ENCODE results near the gene ECT2.
"Not testable (repeated sequence)": the region's sequence is repeated elsewhere in the genome, so short reads cannot be mapped to it uniquely, and the experiment has no call there.

Gene ECT2

GRCh38 chr3:172856795-172857742 is 106.5 kb downstream of the ECT2 start:
- no peak for DNase-seq (ENCODE audit: low read depth in 3 of 3)

GRCh38 chr3:172859041-172859440 is 108.5 kb downstream of the ECT2 start:
- no peak for DNase-seq (ENCODE audit: low read depth in 3 of 3)

- DNase-seq (ENCODE audit: low read depth in 3 of 3): not testable (repeated sequence)
Observed at GRCh38 chr3:172866726-172867350, 116.3 kb downstream of the ECT2 start.

- DNase-seq (ENCODE audit: low read depth in 3 of 3): no peak
Observed at GRCh38 chr3:172868582-172869200, 118.2 kb downstream of the ECT2 start.

- no peak for DNase-seq (ENCODE audit: low read depth in 3 of 3)
Observed at GRCh38 chr3:172869368-172869771, 118.8 kb downstream of the ECT2 start.

GRCh38 chr3:172869784-172870518 is 119.4 kb downstream of the ECT2 start:
- no peak for DNase-seq (ENCODE audit: low read depth in 3 of 3)

All from stimulated activated CD4-positive, alpha-beta T cell treated with anti-CD3 and anti-CD28 coated beads, TNF-alpha, amount 100 ng/mL, for 24 hours (primary cell).